Peyer's patch (tissue), 4 donors: ENCODE data around the gene WDR26.

Experiments used
- POLR2A ChIP-seq, 2 donors: fragments of 450-650 bp; IDR thresholded peaks; one replicate each; pipeline ENCODE4 v1.5.1; 2017; ENCODE audit warnings: antibody characterized with exemption in 2 of 2, mild to moderate bottlenecking in 2 of 2, moderate library complexity in 2 of 2
- TF ChIP-seq, protein P1 (sequence below), 6 experiments: fragments of 450-650 bp in 4 of 6; fragments of 200-600 bp in 2 of 6; sonication (generic) in 1 of 6; IDR thresholded peaks; one replicate each; pipeline ENCODE4 v1.5.1; 2017 to 2019; ENCODE audit warnings: antibody characterized with exemption in 6 of 6, mild to moderate bottlenecking in 3 of 6, moderate library complexity in 1 of 6

DNA sequence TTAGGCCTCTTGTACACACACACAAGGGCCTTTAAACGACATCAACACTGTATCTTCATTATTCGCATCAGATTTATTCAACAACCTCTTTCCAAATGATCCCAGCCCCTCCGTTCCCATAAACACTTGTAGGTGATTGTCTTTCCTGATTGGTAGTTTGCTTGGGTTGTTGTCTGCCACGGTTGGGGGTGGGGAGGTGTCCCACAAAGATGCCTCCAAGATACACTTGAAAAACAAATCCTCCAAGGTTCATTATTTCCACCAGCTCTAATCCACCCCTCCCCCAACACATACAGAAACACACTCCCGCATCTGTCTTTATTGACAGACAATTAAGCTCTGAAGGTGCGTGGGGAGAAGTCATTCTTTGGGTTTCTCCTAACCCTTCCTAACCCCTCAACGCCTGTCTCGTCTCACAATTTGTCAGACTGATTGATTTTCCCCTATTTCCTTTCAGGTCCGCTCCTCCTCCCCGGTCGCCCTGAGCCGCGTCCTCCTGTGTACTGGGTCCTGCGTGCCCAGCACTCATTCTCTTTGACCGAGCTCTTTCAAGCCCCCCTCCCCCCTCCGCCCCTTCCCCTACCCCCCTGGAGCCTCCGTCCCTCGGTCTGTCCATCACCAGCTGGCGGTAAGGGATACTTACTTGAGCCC, 1.4 kb downstream of the WDR26 start:
- TF ChIP-seq, protein P1, sequence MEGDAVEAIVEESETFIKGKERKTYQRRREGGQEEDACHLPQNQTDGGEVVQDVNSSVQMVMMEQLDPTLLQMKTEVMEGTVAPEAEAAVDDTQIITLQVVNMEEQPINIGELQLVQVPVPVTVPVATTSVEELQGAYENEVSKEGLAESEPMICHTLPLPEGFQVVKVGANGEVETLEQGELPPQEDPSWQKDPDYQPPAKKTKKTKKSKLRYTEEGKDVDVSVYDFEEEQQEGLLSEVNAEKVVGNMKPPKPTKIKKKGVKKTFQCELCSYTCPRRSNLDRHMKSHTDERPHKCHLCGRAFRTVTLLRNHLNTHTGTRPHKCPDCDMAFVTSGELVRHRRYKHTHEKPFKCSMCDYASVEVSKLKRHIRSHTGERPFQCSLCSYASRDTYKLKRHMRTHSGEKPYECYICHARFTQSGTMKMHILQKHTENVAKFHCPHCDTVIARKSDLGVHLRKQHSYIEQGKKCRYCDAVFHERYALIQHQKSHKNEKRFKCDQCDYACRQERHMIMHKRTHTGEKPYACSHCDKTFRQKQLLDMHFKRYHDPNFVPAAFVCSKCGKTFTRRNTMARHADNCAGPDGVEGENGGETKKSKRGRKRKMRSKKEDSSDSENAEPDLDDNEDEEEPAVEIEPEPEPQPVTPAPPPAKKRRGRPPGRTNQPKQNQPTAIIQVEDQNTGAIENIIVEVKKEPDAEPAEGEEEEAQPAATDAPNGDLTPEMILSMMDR (IDR thresholded peaks at IDR 0.05) = no peak
- TF ChIP-seq POLR2A (IDR thresholded peaks at IDR 0.05) = no peak
